ENCODE measurements around the gene GLRX.
"Not testable (repeated sequence)": the region's sequence is repeated elsewhere in the genome, so short reads cannot be mapped to it uniquely, and the experiment has no call there.

GLRX gene

DNA sequence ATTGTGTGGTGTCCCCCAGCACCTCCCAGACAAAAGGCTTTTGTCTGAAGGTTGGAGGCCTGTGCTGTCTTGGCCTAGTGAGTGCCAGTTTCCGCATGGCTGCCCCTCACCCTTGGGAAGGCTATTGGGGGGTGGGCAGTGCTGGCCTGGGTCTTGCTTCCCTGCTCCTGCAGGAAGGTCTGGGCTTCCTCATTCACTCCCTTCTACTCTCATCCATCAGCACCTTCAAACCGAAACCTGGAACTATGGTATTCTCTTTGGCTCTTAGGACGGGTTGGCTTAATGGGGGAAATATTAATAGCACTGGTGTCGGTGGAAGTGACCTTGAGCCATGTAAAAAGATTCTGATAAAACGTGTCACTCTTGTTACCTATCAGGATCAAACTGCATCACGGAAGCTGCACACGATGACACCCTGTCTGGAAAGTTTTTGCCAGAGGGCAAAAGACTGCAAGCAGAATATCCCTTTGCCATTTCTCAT lies 34.0 kb upstream of the GLRX start:
- H3K4me1 Mint-ChIP-seq = peaks cover 56% of the 10 kb centered on the region
- H3K9me3 Mint-ChIP-seq = no peaks in the 10 kb centered on the region
- peaks cover 4% of the 10 kb centered on the region for H3K36me3 Mint-ChIP-seq (ENCODE audit: low read depth)
- peaks cover 13% of the 10 kb centered on the region for H3K27me3 Mint-ChIP-seq (ENCODE audit: low read depth, poor library complexity)
- no peak overlapping the region for H3K4me3 Mint-ChIP-seq
- H3K27ac Mint-ChIP-seq = peak overlapping the region; percentile 29
- TF ChIP-seq, protein P1, sequence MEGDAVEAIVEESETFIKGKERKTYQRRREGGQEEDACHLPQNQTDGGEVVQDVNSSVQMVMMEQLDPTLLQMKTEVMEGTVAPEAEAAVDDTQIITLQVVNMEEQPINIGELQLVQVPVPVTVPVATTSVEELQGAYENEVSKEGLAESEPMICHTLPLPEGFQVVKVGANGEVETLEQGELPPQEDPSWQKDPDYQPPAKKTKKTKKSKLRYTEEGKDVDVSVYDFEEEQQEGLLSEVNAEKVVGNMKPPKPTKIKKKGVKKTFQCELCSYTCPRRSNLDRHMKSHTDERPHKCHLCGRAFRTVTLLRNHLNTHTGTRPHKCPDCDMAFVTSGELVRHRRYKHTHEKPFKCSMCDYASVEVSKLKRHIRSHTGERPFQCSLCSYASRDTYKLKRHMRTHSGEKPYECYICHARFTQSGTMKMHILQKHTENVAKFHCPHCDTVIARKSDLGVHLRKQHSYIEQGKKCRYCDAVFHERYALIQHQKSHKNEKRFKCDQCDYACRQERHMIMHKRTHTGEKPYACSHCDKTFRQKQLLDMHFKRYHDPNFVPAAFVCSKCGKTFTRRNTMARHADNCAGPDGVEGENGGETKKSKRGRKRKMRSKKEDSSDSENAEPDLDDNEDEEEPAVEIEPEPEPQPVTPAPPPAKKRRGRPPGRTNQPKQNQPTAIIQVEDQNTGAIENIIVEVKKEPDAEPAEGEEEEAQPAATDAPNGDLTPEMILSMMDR (IDR thresholded peaks at IDR 0.05) = no peak
- DNase-seq = peak; percentile 27

DNA sequence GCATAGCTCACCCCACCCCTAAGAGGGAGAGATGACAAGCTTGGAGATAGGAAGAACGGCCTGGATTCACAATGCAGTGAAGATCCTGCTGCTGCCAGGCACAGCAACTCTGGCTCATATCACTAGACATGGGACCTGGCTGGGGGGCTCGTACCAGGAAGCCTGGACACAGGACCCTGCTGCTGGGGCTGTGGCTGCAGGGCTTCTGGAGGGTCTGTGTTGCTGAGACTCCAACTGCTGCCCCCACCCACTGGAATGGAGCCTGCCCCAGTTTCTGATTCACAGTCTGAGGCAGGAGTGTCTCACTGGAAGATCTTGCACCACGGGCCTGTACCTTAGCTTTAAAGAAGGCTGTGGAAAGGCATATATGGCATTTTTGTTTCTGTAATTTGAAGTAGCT lies 31.0 kb upstream of the GLRX start:
- Mint-ChIP-seq H3K4me1 (peaks cover 32% of the 10 kb centered on the region), H3K27me3 (ENCODE audit: low read depth, poor library complexity) (peaks cover 7% of the 10 kb centered on the region), H3K4me3 (no peak overlapping the region), H3K9me3 (no peaks in the 10 kb centered on the region), H3K27ac (no peak overlapping the region), H3K36me3 (ENCODE audit: low read depth) (peaks cover 4% of the 10 kb centered on the region)
- no peak for DNase-seq
- TF ChIP-seq, protein P1 (IDR thresholded peaks at IDR 0.05) = no peak

DNA sequence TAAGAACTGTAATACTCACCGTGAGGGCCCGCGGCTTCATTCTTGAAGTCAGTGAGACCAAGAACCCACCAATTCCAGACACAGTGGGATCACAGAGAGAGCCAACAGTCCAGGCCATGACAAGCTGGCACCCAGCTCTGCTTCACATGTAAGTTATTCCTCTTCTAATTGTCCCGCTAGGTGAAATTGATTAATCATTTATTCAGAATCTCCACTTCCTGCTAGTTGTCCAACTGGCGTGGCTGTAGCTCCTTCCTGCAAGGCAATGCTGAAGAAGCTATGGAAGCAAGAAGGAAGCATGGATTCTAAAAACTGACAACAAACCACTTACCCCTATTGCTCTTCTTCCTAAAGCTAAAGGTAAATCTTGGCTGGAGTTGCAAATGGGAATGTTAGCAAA lies 30.0 kb upstream of the GLRX start:
- TF ChIP-seq, protein P1 (IDR thresholded peaks at IDR 0.05) = no peak
- H3K9me3 Mint-ChIP-seq = no peaks in the 10 kb centered on the region
- H3K4me3 Mint-ChIP-seq = no peak overlapping the region
- no peak for DNase-seq
- no peak overlapping the region for H3K27ac Mint-ChIP-seq
- H3K4me1 Mint-ChIP-seq = peaks cover 23% of the 10 kb centered on the region
- H3K27me3 Mint-ChIP-seq (ENCODE audit: low read depth, poor library complexity) = peaks cover 6% of the 10 kb centered on the region
- peaks cover 4% of the 10 kb centered on the region for H3K36me3 Mint-ChIP-seq (ENCODE audit: low read depth)

DNA sequence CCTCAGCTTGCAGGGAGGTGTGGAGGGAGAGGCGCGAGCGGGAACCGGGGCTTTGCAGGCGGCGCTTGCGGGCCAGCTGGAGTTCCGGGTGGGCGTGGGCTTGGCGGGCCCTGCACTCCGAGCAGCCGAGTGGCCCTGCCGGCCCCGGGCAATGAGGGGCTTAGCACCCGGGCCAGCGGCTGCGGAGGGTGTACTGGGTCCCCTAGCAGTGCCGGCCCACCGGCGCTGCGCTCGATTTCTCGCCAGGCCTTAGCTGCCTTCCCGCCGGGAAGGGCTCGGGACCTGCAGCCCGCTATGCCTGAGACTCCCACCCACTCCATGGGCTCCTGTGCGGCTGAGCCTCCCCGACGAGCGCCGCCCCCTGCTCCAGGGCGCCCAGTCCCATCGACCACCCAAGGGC lies 28.6 kb upstream of the GLRX start:
- H3K27ac Mint-ChIP-seq; DNase-seq; H3K4me1 Mint-ChIP-seq; H3K9me3 Mint-ChIP-seq; H3K4me3 Mint-ChIP-seq; H3K36me3 Mint-ChIP-seq (ENCODE audit: low read depth); H3K27me3 Mint-ChIP-seq (ENCODE audit: low read depth, poor library complexity): not testable (repeated sequence)

DNA sequence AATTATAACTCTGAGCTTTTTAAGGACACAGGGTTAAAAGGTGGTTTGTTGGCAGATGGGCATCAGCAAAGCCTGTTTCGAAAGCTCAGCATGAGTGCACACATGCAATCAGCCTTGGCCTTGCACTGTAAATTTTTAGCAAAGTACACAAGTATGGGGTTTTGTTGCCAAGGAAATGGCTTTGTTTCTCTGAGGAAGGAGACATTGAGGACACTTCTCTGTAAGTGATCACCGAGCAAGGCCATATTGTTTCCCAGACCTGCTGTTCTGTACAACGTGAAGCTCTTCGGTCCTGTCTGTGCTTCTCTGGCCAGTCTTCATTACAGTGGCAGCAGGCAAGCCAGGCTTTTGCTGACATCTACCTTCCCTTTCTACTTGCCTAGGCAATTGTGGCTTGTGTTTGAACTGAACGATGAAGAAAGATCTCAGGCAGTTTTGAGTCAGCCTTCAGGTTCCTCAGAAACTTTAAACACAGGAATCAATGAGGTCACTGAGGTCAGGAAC lies 27.9 kb upstream of the GLRX start:
- H3K27ac Mint-ChIP-seq = peak overlapping the region; percentile 53
- TF ChIP-seq, protein P1 (IDR thresholded peaks at IDR 0.05) = no peak
- no peak for DNase-seq
- no peak overlapping the region for H3K4me3 Mint-ChIP-seq
- H3K9me3 Mint-ChIP-seq = no peaks in the 10 kb centered on the region
- H3K27me3 Mint-ChIP-seq (ENCODE audit: low read depth, poor library complexity) = peaks cover 6% of the 10 kb centered on the region
- peaks cover 6% of the 10 kb centered on the region for H3K4me1 Mint-ChIP-seq
- peaks cover 4% of the 10 kb centered on the region for H3K36me3 Mint-ChIP-seq (ENCODE audit: low read depth)

DNA sequence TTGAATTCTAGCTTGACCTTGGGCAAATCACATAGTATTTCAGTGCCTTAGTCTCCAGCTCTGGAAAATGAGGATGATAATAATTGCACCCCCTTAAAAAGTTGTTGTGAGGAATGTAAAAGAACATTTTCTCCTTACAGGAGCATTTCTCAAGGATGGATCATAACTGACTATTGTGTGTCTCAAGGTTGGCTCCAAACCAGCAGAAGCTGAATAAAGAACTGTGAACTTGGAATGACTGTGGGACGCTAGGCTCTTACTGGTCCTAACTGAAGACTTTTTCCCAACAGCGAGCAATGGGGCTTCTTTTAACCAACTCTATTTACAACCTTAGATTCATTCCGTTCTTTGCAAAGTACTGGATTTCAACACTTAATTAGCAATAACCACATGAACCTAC lies 26.2 kb upstream of the GLRX start:
- peaks cover 15% of the 10 kb centered on the region for H3K4me1 Mint-ChIP-seq
- no peak overlapping the region for H3K27ac Mint-ChIP-seq
- H3K4me3 Mint-ChIP-seq = no peak overlapping the region
- peaks cover 3% of the 10 kb centered on the region for H3K27me3 Mint-ChIP-seq (ENCODE audit: low read depth, poor library complexity)
- H3K9me3 Mint-ChIP-seq = no peaks in the 10 kb centered on the region
- no peaks in the 10 kb centered on the region for H3K36me3 Mint-ChIP-seq (ENCODE audit: low read depth)
- TF ChIP-seq, protein P1 (IDR thresholded peaks at IDR 0.05) = no peak
- DNase-seq = no peak

Data from nephron progenitor cell (in vitro differentiated cells).